H9 (cell line): ENCODE measurements around the gene RAB3A. TPM values are rescaled to one million over a fixed set of nuclear protein-coding genes. Genes with fewer than 3 reads are reported as not detected.

Source experiments
- DNase-seq: peaks from one replicate; pipeline ENCODE4 v3.0.0-alpha.2; 2017
- H2AFZ ChIP-seq: one replicate; pipeline ENCODE4 v1.6.1; 2013; ENCODE audit warnings: mild to moderate bottlenecking, low read length, control low read depth, moderate library complexity
- H2AK5ac ChIP-seq: 2 replicates; pipeline ENCODE4 v1.6.1; 2013; ENCODE audit warnings: low read length, control low read depth, mixed read lengths; ENCODE audit not compliant: insufficient read length
- H2BK120ac ChIP-seq: one replicate; pipeline ENCODE4 v1.6.1; 2013; ENCODE audit warnings: low read depth, mild to moderate bottlenecking, low read length, control low read depth, inconsistent platforms; ENCODE audit not compliant: poor library complexity, severe bottlenecking
- H2BK12ac ChIP-seq: 2 replicates; pipeline ENCODE4 v1.6.1; 2013; ENCODE audit warnings: low read length, control low read depth, mixed read lengths, low read depth; ENCODE audit not compliant: insufficient read length
- H2BK15ac ChIP-seq: 2 replicates; pipeline ENCODE4 v1.6.1; 2013; ENCODE audit warnings: low read depth, low read length, control low read depth
- H2BK20ac ChIP-seq: one replicate; pipeline ENCODE4 v1.6.1; 2013; ENCODE audit warnings: low read depth, mild to moderate bottlenecking, low read length, control low read depth, inconsistent platforms; ENCODE audit not compliant: poor library complexity, severe bottlenecking
- H2BK5ac ChIP-seq: 2 replicates; pipeline ENCODE4 v1.6.1; 2013; ENCODE audit warnings: low read length, control low read depth, mixed read lengths; ENCODE audit not compliant: insufficient read length
- H3K14ac ChIP-seq: 2 replicates; pipeline ENCODE4 v1.6.1; 2013; ENCODE audit warnings: low read length, control low read depth; ENCODE audit not compliant: insufficient read depth
- H3K18ac ChIP-seq: 2 replicates; pipeline ENCODE4 v1.6.1; 2013; ENCODE audit warnings: low read depth, mild to moderate bottlenecking, mixed read lengths, low read length, control low read depth; ENCODE audit not compliant: insufficient read length
- H3K23ac ChIP-seq: 2 replicates; pipeline ENCODE4 v1.6.1; 2013; ENCODE audit warnings: low read length, control low read depth, mixed read lengths, low read depth; ENCODE audit not compliant: insufficient read length
- H3K23me2 ChIP-seq: 2 replicates; pipeline ENCODE4 v1.6.1; 2013; ENCODE audit warnings: low read depth, mild to moderate bottlenecking, mixed read lengths, low read length, control low read depth; ENCODE audit not compliant: insufficient read length, poor library complexity, severe bottlenecking
- H3K27ac ChIP-seq: 2 replicates; pipeline ENCODE4 v1.5.1; 2013; ENCODE audit warnings: low read length, control low read depth, mixed read lengths, low read depth; ENCODE audit not compliant: insufficient read length
- H3K27me3 ChIP-seq: 2 replicates; pipeline ENCODE4 v1.6.1; 2013; ENCODE audit warnings: low read length, control low read depth, inconsistent platforms; ENCODE audit not compliant: insufficient read depth
- H3K4ac ChIP-seq: 2 replicates; pipeline ENCODE4 v1.6.1; 2013; ENCODE audit warnings: low read depth, mild to moderate bottlenecking, control low read depth, inconsistent platforms, low read length, moderate library complexity
- H3K4me1 ChIP-seq: 2 replicates; pipeline ENCODE4 v1.6.1; 2013; ENCODE audit warnings: low read length, control low read depth, inconsistent platforms; ENCODE audit not compliant: insufficient read depth
- H3K4me2 ChIP-seq: 2 replicates; pipeline ENCODE4 v1.6.1; 2013; ENCODE audit warnings: low read length, control low read depth, mixed read lengths; ENCODE audit not compliant: insufficient read length, insufficient read depth
- H3K56ac ChIP-seq: 2 replicates; pipeline ENCODE4 v1.6.1; 2013; ENCODE audit warnings: low read depth, mild to moderate bottlenecking, mixed read lengths, low read length, control low read depth; ENCODE audit not compliant: insufficient read length
- H3K79me1 ChIP-seq: 2 replicates; pipeline ENCODE4 v1.6.1; 2013; ENCODE audit warnings: low read depth, mild to moderate bottlenecking, moderate library complexity, low read length, control low read depth, inconsistent platforms; ENCODE audit not compliant: insufficient read depth, poor library complexity, severe bottlenecking
- H3K79me2 ChIP-seq: 2 replicates; pipeline ENCODE4 v1.6.1; 2013; ENCODE audit warnings: low read length, control low read depth, inconsistent platforms; ENCODE audit not compliant: insufficient read depth
- H3K9ac ChIP-seq: 2 replicates; pipeline ENCODE4 v1.6.1; 2013; ENCODE audit warnings: low read length, control low read depth, mixed read lengths; ENCODE audit not compliant: insufficient read length; ENCODE audit errors: extremely low read depth
- H3K9me3 ChIP-seq: one replicate; pipeline ENCODE4 v1.6.1; 2013; ENCODE audit warnings: low read depth, low read length, inconsistent platforms; ENCODE audit not compliant: control insufficient read depth
- H3T11ph ChIP-seq: one replicate; pipeline ENCODE4 v1.6.1; 2013; ENCODE audit warnings: mild to moderate bottlenecking, low read length, control low read depth, inconsistent platforms
- H4K20me1 ChIP-seq: one replicate; pipeline ENCODE4 v1.6.1; 2013; ENCODE audit not compliant: control insufficient read depth, insufficient read length, insufficient read depth
- H4K5ac ChIP-seq: 2 replicates; pipeline ENCODE4 v1.6.1; 2013; ENCODE audit warnings: low read depth, mild to moderate bottlenecking, mixed read lengths, low read length, control low read depth; ENCODE audit not compliant: insufficient read length
- H4K8ac ChIP-seq: replicated peaks from 2 replicates; pipeline ENCODE4 v1.6.1; 2013; ENCODE audit warnings: low read length, control low read depth, mixed read lengths, low read depth; ENCODE audit not compliant: insufficient read length
- H4K91ac ChIP-seq: 2 replicates; pipeline ENCODE4 v1.6.1; 2013; ENCODE audit warnings: low read depth, mild to moderate bottlenecking, moderate library complexity, mixed read lengths, low read length, control low read depth; ENCODE audit not compliant: insufficient read length
- H3K27ac Mint-ChIP-seq, 3 experiments: 2 replicates in 2 of 3; 3 replicates in 1 of 3; pipeline ENCODE4 v1.8.0; 2020 to 2021; ENCODE audit warnings: mixed read lengths in 3 of 3, mild to moderate bottlenecking in 1 of 3, moderate library complexity in 1 of 3
- H3K27me3 Mint-ChIP-seq: 2 replicates; pipeline ENCODE4 v1.8.0; 2021; ENCODE audit warnings: low read depth, mild to moderate bottlenecking, moderate library complexity, mixed read lengths
- H3K36me3 Mint-ChIP-seq, 3 experiments: 2 replicates in 2 of 3; 3 replicates in 1 of 3; pipeline ENCODE4 v1.8.0; 2020 to 2021; ENCODE audit warnings: low read depth in 3 of 3, mixed read lengths in 3 of 3; ENCODE audit not compliant: insufficient read depth in 1 of 3
- H3K4me1 Mint-ChIP-seq, 2 experiments: 2 replicates each; pipeline ENCODE4 v1.8.0; 2020; ENCODE audit warnings: mixed read lengths in 2 of 2
- H3K4me3 Mint-ChIP-seq, 2 experiments: 2 replicates in 1 of 2; 3 replicates in 1 of 2; pipeline ENCODE4 v1.8.0; 2020 to 2021; ENCODE audit warnings: mild to moderate bottlenecking in 2 of 2, mixed read lengths in 2 of 2, moderate library complexity in 1 of 2
- H3K9me3 Mint-ChIP-seq, 2 experiments: 2 replicates in 1 of 2; 3 replicates in 1 of 2; pipeline ENCODE4 v1.8.0; 2020; ENCODE audit warnings: mild to moderate bottlenecking in 2 of 2, mixed read lengths in 2 of 2, moderate library complexity in 1 of 2
- CTCF ChIP-seq: fragments of 200-600 bp; sonication (generic); conservative IDR thresholded peaks from 3 replicates; pipeline ENCODE4 v1.8.0; 2021; ENCODE audit warnings: antibody characterized with exemption, mild to moderate bottlenecking
- WGBS: extraction: QIAGEN DNeasy Blood & Tissue Kit; methylation state at CpG from one replicate; pipeline ENCODE4 v1.1.7; 2013; ENCODE audit warnings: missing lambda C conversion rate, low lambda C conversion rate, mixed read lengths; ENCODE audit not compliant: insufficient read length; ENCODE audit errors: extremely low coverage; 5-methylcytosine and 5-hydroxymethylcytosine counted together
- total RNA-seq: library from RNA; stranded (reverse); gene quantifications from 2 replicates; pipeline ENCODE4 v1.2.1, GENCODE V29; 2021

Gene RAB3A
- total RNA-seq, 1 experiment from 2014 or later = 6.8 TPM

- Histone ChIP-seq H2AK5ac (no peak overlapping the region), H2BK5ac (no peak overlapping the region), H2BK15ac (no peak overlapping the region), H2BK120ac (no peak overlapping the region), H3K4me1 (no peaks in the 10 kb centered on the region; the same call in 1 of the 2 replicates), H3K79me1 (no peaks in the 10 kb centered on the region), H3K4ac (no peak overlapping the region), H3K56ac (no peak overlapping the region), H3K27me3 (no peaks in the 10 kb centered on the region), H2BK12ac (no peak overlapping the region), H3K4me2 (no peak overlapping the region), H3K9ac (no peak overlapping the region), H3K27ac (no peak overlapping the region), H3K14ac (no peak overlapping the region), H2BK20ac (no peak overlapping the region), H3K23ac (no peak overlapping the region), H3K18ac (no peak overlapping the region), H4K20me1 (no peaks in the 10 kb centered on the region), H3K79me2 (no peaks in the 10 kb centered on the region), H2AFZ (no peak overlapping the region), H4K5ac (no peak overlapping the region), H4K8ac (no peak overlapping the region), H3K23me2 (no peaks in the 10 kb centered on the region), H3T11ph (no peak overlapping the region), H3K9me3 (no peaks in the 10 kb centered on the region), H4K91ac (no peak overlapping the region)
- WGBS = no CpG with 5 or more reads among the region's 5 CpGs
- Mint-ChIP-seq H3K27me3 (peaks cover 6% of the 10 kb centered on the region), H3K4me1 (no peaks in the 10 kb centered on the region), H3K9me3 (no peaks in the 10 kb centered on the region), H3K36me3 (peaks cover 0 to 14% (median 0%) of the 10 kb centered on the region in 3 experiments; a peak in 2 of 7 replicates), H3K27ac (no peak overlapping the region), H3K4me3 (no peak overlapping the region)
- no peak for DNase-seq
- no peak for TF ChIP-seq CTCF
These were observed 23.9 kb downstream of the RAB3A start for GRCh38 chr19:18179957-18180356.
